Heart right ventricle (tissue), 16 donors: ENCODE results near the gene FOXC1. TPM values are rescaled to one million over a fixed set of nuclear protein-coding genes. Genes with fewer than 3 reads are reported as not detected.

Source experiments
- ATAC-seq, 8 donors: fragments of 200-7000 bp; cut with Tn5 transposase; one replicate each; pipeline ENCODE4 v1.9.1; 2020; ENCODE audit warnings: mild to moderate bottlenecking in 8 of 8, moderate library complexity in 8 of 8, moderate number of reproducible peaks in 1 of 8
- DNase-seq, 2 donors: peaks; one replicate each; pipeline ENCODE4 v3.0.0-alpha.2; 2020
- H3K27ac ChIP-seq, 10 donors: fragments of 200-600 bp; sonication (generic) in 2 of 10; one replicate each; pipeline versions ENCODE4 v1.5.0 to v1.8.0; 2020 to 2022; ENCODE audit warnings: mild to moderate bottlenecking in 3 of 10
- H3K27me3 ChIP-seq, 7 donors: fragments of 200-600 bp; one replicate each; pipeline ENCODE4 v1.8.0; 2021 to 2022; ENCODE audit warnings: mild to moderate bottlenecking in 2 of 7
- H3K36me3 ChIP-seq, 9 donors: fragments of 200-600 bp; sonication (generic) in 1 of 9; one replicate each; pipeline versions ENCODE4 v1.5.0 to v1.8.0; 2020 to 2022; ENCODE audit warnings: mild to moderate bottlenecking in 2 of 9
- H3K4me1 ChIP-seq, 9 donors: fragments of 200-600 bp; sonication (generic) in 1 of 9; one replicate each; pipeline versions ENCODE4 v1.5.0 to v1.8.0; 2020 to 2022; ENCODE audit warnings: mild to moderate bottlenecking in 4 of 9
- H3K4me3 ChIP-seq, 10 donors: fragments of 200-600 bp; sonication (generic) in 2 of 10; one replicate each; pipeline versions ENCODE4 v1.5.0 to v1.8.0; 2020 to 2022; ENCODE audit warnings: mild to moderate bottlenecking in 7 of 10, moderate library complexity in 2 of 10
- H3K9me3 ChIP-seq, 11 donors: fragments of 200-600 bp in 10 of 11; sonication (generic) in 2 of 11; one replicate each; pipeline versions ENCODE4 v1.5.0 to v1.8.0; 2013 to 2022; ENCODE audit warnings: mild to moderate bottlenecking in 2 of 11, control low read depth in 1 of 11, moderate library complexity in 1 of 11
- CTCF ChIP-seq, 9 donors: fragments of 200-600 bp; sonication (generic) in 2 of 9; IDR thresholded peaks; one replicate each; pipeline versions ENCODE4 v1.5.0 to v1.8.0; 2021 to 2022; ENCODE audit warnings: antibody characterized with exemption in 9 of 9, mild to moderate bottlenecking in 5 of 9, moderate library complexity in 1 of 9
- WGBS, 2 donors: extraction: QIAGEN DNeasy Blood & Tissue Kit; methylation state at CpG; one replicate each; pipeline ENCODE4 v1.1.7; 2013; ENCODE audit warnings: inconsistent platforms in 1 of 2; 5-methylcytosine and 5-hydroxymethylcytosine counted together
- intact Hi-C, 10 donors: fragments of 100-400 bp; cut with DNase I; formaldehyde crosslinking; loops; one replicate each; pipeline versions ENCODE4 v1.11.1 to v1.14.2; 2022
- polyA plus RNA-seq, 2 donors: library from polyadenylated mRNA; stranded (reverse); fragments of 200-250 nt; gene quantifications; one replicate each; pipeline ENCODE4 v1.2.3, GENCODE V29; 2013
- total RNA-seq, 10 donors: library from RNA; stranded (reverse); fragmentation: NEBNext Ultra II Directional in 3 of 10; extraction: Animal tissue kit (Norgen Biotek cat#: 25700) in 3 of 10; gene quantifications; one replicate each; pipeline versions ENCODE4 v1.2.1 to v1.2.4, GENCODE V29; 2021 to 2023
- donor health status: Arrhythmogenic right ventricular cardiomyopathy.
- donor health status: ischemic (EF 13 %, LVEDD 7.1; RV severe dilation, severe dysfunction).
- donor health status: healthy with polysubstance abuse.
- donor health status: DM: no; HTN: yes; CAD: no.
- donor health status: DM: no; HTN: no; CAD: no.
- donor health status: ischemic (EF 25% LVEDD 6.9; RV normal size, moderate dysfunction).
- donor health status: ischemic (EF 25% LVEDD 5.7; RV mildly dilated, moderate dysfunction).
- donor health status: healthy.
- donor health status: DM: yes; HTN: yes; CAD: no.
- donor health status: Ischemic cardiomyopathy.
- donor health status: ischemic (EF 35%, LVEDD 5.7; RV mildly dilated, moderate dysfunction).
- donor health status: nonischemic (EF 11% LVEDD 7.7; RV severe dilation, severe dysfunction).
- donor health status: DM: yes; HTN: yes; CAD: no.
- donor health status: PGD.
- donor health status: ischemic (EF 29% LVEDD 5.4; RV normal size, mild dysfunction).
- donor health status: nonischemic (EF 23%, LVEDD 6.1; RV moderate dilation, normal function).

FOXC1 gene
- total and polyA plus RNA-seq, 12 donors, result 2.8 to 7.4 (median 4.0) TPM

- H3K27me3 ChIP-seq, result peaks cover 4 to 97% (median 57%) of the 10 kb centered on the region in 7 donors
- peaks cover 0 to 12% (median 8%) of the 10 kb centered on the region in 9 donors for H3K4me1 ChIP-seq
- no peak for TF ChIP-seq CTCF (IDR thresholded peaks at IDR 0.05)
- no peak overlapping the region for H3K4me3 ChIP-seq
- H3K36me3 ChIP-seq, result no peaks in the 10 kb centered on the region
- WGBS, 2 donors, result 88 to 94% methylated on average over 24 of the region's 24 CpGs
- no peaks in the 10 kb centered on the region for H3K9me3 ChIP-seq
- no peak overlapping the region for H3K27ac ChIP-seq
- no peak for DNase-seq
- no peak for ATAC-seq
- intact Hi-C loops, result loop anchor here in 8 of 10 donors (5.0 to 10.0 kb wide), 11 partner anchors 598 to 1153 kb away; partner anchors contain the start of gene MYLK4 (in 2 of the 8)
Observed at GRCh38 chr6:1598886-1599285, 10.8 kb upstream of the FOXC1 start.

GRCh38 chr6:1599469-1599868 is 10.2 kb upstream of the FOXC1 start:
- Histone ChIP-seq H3K27me3 (peaks cover 4 to 97% (median 52%) of the 10 kb centered on the region in 7 donors), H3K27ac (no peak overlapping the region), H3K36me3 (no peaks in the 10 kb centered on the region), H3K4me1 (peaks cover 3 to 18% (median 9%) of the 10 kb centered on the region in 9 donors), H3K9me3 (no peaks in the 10 kb centered on the region), H3K4me3 (no peak overlapping the region)
- WGBS, 2 donors, result 88 to 91% methylated on average over 10 of the region's 10 CpGs
- ATAC-seq (no peak), DNase-seq (no peak)
- TF ChIP-seq CTCF (IDR thresholded peaks at IDR 0.05), result no peak
- intact Hi-C loops, result loop anchor here in 8 of 10 donors (5.0 to 10.0 kb wide), 11 partner anchors 598 to 1153 kb away; partner anchors contain the start of gene MYLK4 (in 2 of the 8)

DNA sequence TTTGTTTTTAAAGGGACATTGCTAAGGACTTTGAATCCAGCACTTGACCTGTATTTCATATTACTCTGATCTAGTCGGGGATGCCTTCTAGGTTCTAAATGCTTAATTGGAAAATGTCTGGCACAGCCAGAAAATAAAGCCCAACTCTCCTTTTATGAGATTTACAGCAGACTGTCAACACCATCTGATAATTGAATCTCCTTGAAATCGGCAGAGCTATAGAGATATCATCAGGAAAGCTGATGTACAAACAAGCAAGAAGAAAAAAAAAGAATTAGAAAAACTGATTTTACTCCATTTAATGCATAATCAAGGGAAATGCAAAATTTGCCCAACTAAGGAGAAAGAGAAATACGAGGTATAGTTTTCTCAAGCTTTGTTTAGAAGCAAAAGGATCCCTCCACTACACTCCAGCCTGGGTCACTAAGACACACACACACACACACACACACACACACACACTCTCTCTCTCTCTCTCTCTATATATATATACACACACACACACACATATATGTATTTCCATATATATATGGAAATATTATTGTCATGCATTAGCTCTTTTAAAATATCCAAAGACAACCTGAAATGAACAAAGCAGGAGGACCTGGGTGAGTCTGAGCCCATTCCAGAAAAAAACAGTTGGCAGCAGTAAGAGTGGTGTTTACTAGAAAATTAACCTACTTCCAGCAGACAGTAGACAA is 9.5 kb upstream of the FOXC1 start:
- 72 to 76% methylated on average over 3 of the region's 3 CpGs for WGBS, 2 donors
- Histone ChIP-seq H3K27ac (no peak overlapping the region), H3K9me3 (no peaks in the 10 kb centered on the region), H3K4me1 (peaks cover 3 to 25% (median 17%) of the 10 kb centered on the region in 9 donors), H3K36me3 (no peaks in the 10 kb centered on the region), H3K27me3 (peaks cover 10 to 97% (median 52%) of the 10 kb centered on the region in 7 donors), H3K4me3 (no peak overlapping the region)
- TF ChIP-seq CTCF (IDR thresholded peaks at IDR 0.05), result no peak
- intact Hi-C loops, result loop anchor here in 7 of 10 donors (5.0 to 10.0 kb wide), 8 partner anchors 85 to 1037 kb away; no protein-coding TSS in a partner anchor
- DNase-seq, result no peak
- no peak for ATAC-seq

GRCh38 chr6:1600764-1601157 is 9.0 kb upstream of the FOXC1 start:
- 68 to 69% methylated on average over 15 of the region's 15 CpGs for WGBS, 2 donors
- Histone ChIP-seq H3K27ac (no peak overlapping the region), H3K36me3 (no peaks in the 10 kb centered on the region), H3K9me3 (no peaks in the 10 kb centered on the region), H3K4me3 (no peak overlapping the region), H3K4me1 (peaks cover 3 to 25% (median 18%) of the 10 kb centered on the region in 9 donors), H3K27me3 (peaks cover 11 to 97% (median 52%) of the 10 kb centered on the region in 7 donors)
- intact Hi-C loops, result loop anchor here in 7 of 10 donors (5.0 to 10.0 kb wide), 8 partner anchors 84 to 1037 kb away; no protein-coding TSS in a partner anchor
- no peak for DNase-seq
- no peak for ATAC-seq
- TF ChIP-seq CTCF (IDR thresholded peaks at IDR 0.05), result no peak
